Epithelial cell of esophagus (primary cell): ENCODE results near the gene IL10RA.

ENCODE experiments used
- DNase-seq: peaks from one replicate; pipeline ENCODE4 v3.0.0; 2010; ENCODE audit warnings: low read depth
- H3K4me3 ChIP-seq: 2 replicates; pipeline ENCODE4 v1.5.1; 2011; ENCODE audit warnings: mild to moderate bottlenecking, low read length, control low read depth
- TF ChIP-seq, protein P1 (sequence below): IDR thresholded peaks from 2 replicates; pipeline ENCODE4 v1.5.1; 2011; ENCODE audit warnings: low read depth, mild to moderate bottlenecking, low read length, control low read depth, inconsistent platforms; ENCODE audit not compliant: insufficient read depth; ENCODE audit errors: missing control alignments

Gene IL10RA

DNA sequence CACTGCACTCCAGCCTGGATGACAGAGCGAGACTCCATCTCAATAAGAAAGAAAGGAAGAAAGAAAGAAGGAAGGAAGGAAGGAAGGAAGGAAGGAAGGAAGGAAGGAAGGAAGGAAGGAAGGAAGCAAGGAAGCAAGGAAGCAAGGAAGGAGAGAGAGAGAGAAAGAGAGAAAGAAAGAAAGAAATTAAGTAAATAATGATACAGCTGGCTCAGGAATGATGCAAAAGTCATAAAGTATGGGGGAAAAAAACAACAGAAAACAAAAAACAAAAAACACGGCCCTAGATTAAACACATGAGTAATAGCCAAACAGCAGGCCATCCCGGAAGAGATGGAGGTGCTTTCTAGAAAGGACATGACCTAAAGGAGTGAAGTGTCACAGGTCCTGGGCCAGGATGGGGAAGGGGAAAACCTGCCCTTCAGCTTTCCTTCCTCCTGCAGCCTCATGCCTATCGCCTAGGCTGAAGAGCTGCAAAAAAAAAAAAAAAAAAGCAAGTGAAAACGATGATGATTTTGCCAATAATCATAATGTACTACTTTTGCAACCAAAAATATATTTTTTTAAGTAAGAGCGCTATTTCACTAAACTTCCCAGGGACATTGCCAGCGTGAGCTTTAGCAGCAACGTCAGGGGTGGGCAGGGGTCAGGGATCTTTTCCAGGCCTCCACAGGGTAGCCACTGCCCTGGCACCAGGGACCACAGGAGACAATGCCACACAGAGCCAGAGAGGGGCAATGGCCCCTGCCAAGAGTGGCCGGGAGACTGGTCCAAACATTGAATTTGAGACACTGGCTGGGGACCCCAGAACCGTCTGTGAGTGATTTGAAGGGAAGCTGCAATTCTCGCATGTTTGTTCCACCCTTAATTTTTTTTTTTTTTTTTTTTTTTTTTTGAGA is 62.5 kb downstream of the IL10RA start:
- no peak for DNase-seq
- TF ChIP-seq, protein P1, sequence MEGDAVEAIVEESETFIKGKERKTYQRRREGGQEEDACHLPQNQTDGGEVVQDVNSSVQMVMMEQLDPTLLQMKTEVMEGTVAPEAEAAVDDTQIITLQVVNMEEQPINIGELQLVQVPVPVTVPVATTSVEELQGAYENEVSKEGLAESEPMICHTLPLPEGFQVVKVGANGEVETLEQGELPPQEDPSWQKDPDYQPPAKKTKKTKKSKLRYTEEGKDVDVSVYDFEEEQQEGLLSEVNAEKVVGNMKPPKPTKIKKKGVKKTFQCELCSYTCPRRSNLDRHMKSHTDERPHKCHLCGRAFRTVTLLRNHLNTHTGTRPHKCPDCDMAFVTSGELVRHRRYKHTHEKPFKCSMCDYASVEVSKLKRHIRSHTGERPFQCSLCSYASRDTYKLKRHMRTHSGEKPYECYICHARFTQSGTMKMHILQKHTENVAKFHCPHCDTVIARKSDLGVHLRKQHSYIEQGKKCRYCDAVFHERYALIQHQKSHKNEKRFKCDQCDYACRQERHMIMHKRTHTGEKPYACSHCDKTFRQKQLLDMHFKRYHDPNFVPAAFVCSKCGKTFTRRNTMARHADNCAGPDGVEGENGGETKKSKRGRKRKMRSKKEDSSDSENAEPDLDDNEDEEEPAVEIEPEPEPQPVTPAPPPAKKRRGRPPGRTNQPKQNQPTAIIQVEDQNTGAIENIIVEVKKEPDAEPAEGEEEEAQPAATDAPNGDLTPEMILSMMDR, result no peak
- H3K4me3 ChIP-seq, result no peak overlapping the region

GRCh38 chr11:118049771-118050170 is 63.6 kb downstream of the IL10RA start:
- TF ChIP-seq, protein P1, result no peak
- no peak for DNase-seq
- H3K4me3 ChIP-seq, result no peak overlapping the region

DNA sequence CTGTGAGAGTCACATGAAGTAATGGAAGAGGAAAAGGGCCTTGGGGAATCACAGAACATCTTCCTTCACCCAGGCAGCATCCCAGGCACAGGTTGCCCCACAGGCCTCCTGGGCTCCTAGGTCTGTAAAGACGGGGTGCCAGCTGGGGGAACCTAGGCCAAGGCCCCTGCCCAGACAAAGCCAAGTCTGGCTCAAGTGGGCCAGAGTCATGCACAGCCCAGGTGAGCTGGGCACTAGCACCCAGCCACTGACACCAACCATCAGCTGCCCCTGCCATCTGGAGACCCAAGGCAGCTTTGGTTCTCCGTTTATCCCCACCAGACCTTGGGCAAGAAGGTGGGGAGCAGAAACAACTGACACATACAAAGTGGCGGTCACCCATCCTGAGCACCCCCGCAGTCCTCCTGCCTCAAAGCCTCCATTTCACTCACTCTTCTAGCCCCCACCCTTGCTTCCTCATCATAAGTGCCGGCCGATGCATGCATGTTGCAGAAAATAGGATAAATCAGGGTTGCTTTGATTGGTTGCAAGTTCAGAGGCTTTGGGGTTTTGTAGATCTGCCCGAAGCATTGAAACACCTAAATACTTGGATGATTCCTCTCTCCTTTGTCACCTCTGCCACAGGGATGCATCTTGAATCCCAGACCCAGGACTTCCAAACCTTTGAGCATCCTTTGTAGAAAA is 64.2 kb downstream of the IL10RA start:
- TF ChIP-seq, protein P1, result no peak
- no peak overlapping the region for H3K4me3 ChIP-seq
- no peak for DNase-seq
